ENCODE data around the gene DNAJB8. TPM values are rescaled to one million over a fixed set of nuclear protein-coding genes. Genes with fewer than 3 reads are reported as not detected.

Gene DNAJB8
- total RNA-seq, 1 donor from 2014 or later, result not detected

DNA sequence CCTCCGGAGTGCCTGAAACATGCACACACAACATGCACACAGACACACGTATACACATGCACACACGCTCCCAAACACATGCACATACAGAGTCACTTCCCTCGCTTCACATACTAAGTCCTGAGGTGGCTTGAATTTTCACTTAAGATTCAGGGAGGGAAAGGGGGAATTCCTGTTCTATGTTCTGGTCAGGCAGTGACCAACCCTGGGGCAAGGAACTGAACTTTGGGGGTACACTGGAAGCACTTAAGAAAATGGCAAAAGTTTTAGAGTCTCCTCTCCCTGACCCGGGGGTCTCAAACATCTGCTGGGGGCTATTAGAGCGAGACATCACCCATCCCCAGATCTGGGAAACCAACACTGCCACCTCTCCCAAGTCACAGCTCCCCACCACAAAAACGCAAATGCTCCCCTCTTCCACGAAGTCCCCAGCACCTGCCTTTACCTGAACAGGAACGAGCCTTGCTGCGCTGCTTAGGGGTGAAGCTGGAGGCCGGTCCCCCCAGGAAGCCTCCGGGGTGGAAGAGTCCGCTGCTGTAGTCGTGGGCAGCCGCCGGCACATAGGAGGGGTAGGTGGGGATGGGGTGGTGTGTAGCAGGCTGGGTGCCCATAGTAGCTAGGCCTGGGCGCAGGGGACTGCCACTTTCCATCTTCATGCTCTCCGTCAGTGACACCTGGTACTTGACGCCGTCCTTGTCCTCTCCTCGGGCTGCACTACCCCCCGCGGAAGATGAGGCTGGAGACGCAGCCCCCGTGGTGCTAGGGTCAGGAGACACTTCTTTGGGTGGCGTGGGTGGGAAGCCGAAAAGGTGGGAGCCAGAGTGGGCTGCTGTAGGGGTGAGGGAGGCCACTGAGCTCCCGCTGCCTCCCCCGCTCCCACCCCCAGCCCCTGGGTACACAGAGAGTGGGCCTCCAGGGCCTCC lies 18.9 kb upstream of the DNAJB8 start:
- intact Hi-C loops (cut with micrococcal nuclease), result loop anchor here (2.0 kb wide), 1 partner anchor 409 kb away; no protein-coding TSS in a partner anchor

DNA sequence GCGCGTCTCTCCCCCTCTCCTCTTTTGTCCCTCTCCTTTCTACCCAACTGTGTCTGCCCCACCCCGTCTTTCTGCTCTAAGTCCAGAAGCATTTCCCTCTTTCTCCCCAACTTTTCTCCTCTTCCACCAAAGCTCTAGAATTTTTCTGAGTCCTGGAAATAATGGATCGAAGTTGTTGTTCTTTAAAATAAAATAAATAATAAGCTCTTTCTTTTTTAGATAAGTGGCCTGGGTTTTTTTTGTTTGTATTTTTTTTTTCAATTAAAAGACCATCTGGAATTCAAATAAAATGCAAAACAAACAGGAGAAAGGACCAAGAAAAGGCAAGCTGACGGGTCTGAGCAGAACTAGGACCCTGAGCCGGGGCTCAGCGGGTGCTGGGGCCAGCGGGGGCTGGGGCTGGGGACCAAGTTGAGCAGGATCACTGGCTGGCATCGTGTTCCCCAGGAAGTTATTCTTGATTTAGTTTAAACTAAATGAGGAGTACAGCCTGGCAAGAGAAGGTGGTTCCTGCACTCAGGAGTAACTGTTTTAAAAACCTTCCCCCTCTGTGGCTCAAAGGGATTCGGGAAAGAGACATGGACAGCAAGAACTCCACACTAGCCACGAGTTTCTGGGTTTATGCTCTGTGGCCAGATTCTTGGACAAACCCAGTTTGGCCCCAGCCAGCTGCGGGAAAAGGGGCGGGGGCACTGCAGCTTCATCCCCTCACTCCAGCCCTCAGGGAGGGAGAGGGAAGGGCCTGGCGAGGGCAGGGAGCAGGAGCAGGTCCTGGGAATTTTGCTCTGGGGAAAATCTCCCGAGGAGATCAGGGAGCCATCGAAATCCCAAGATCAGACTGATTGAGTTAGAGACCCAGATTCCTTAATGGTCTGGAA lies 18.0 kb upstream of the DNAJB8 start:
- intact Hi-C loops (cut with micrococcal nuclease), result no loop called here

DNA sequence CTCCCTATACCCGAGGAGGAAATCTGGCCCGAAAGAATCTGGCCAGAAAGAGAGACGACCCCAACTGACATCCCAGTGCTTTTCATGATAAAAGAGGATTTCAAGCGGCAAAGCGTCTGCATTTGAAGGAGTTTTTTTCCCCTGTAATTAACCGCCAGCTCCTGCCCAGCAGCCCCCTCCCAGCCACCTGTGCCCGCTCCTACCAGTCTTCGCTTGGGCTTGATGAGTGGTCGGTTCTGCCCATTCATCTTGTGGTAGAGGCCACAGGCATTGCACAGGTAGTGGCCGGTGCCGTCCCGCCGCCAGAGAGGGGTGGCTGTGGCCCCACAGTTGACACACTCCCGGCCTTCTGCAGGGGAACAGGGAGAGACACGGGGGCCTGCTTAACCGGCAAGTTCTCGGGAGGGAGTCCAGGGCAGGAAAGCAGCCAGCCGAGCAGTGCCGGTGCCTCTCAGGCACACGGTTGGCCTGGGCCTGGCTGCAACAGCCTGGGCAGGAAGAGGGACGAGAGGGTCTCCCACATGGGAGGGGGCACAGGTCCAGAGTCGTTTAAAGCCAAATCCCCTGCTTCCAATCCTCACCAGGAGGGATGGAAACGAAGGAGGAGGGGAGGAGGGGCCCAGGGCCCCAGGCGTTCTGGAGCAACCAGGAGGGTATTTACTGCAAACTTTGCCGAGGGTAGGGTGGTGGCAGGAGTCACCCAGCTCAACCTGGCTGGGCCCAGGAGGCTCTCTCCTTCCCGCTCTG lies 17.1 kb upstream of the DNAJB8 start:
- intact Hi-C loops (cut with micrococcal nuclease), result no loop called here

DNA sequence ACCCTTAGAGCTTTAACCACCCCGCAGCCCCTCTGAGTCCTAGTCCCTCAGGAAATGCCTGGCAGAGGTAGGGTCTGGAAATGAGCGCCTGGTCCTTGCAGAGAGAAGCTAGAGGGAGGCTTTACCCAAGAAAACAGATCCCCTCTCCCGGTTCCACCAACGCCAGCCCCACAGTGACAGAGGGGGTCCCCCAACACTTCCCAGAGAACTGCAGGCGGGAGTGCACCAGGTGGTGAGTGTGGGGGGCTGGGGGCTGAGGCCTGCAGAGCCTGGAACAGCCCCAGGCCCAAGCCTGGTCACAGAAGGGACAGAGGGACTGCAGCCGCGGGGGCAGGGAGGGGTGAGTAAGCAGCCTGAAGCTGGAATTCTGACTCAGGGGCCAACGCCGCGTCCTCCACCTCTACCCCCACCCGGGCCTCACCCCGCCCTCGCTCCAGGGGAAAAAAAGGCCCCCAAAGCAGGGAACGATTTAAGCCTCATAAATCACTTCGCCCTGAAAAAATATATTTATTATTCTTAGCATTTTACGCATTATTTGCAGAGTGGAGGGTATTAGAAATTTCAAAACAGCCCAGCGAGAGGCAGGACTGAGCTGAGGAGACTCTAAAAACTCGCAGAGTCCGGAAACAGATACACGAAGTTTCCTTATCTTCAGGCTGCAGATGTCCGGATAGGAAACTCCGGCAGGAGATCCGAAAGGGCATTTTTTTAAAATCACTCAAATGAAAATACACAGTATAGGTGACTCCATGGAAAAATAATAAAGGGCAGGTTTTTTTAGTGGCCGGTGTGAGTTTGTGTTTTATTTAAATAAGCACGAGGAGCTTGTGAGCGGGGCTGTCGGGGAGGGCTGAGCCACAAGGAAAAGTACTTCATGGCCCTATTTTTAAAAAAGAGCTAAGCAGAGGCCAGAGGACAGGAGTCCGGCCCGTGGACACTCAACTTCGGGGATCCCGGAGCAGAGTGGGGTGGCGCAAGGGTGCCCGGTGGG lies 16.3 kb upstream of the DNAJB8 start:
- intact Hi-C loops (cut with micrococcal nuclease), result no loop called here

DNA sequence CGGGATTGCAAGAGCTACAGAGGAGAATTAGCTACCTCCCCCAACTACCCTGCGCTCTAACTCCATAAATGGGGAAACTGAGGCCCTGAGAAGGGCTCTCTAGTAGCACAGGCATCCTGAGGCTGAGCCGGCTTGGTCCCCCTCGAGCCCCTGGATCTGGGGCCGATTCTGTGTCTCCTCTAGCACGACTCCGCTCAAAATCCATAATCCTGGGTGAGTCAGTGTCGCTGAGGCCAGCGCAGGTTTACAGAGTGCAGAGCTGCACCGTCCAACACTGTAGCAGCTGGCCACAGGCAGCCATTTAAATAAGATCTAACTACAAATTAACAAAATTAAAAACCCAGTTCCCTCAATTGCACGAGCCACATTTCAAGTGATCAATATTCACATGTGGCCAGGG lies 15.5 kb upstream of the DNAJB8 start:
- intact Hi-C loops (cut with micrococcal nuclease), result no loop called here

DNA sequence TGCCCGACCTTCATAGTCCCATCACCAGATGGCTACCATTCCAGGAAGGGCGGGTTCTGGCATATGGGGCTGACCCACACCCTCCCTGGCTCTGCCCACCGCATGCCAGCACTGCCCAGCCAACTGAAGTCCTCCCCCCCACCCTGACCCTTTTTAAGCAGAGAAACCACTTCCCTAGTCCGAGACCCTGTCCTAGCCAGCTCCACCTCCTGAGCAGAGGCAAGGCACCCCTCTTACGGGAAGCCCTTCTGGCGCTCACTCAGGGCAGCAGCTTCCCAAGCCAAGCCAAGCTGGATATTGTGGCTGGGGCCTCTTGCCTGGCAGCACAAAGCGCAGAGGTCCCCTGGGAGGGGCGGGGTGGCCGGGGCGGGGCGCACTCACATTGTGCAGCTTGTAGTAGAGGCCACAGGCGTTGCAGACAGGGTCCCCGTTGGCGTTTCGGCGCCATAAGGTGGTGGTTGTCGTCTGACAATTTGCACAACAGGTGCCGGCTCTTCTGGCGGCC lies 14.8 kb upstream of the DNAJB8 start:
- intact Hi-C loops (cut with micrococcal nuclease), result no loop called here

DNA sequence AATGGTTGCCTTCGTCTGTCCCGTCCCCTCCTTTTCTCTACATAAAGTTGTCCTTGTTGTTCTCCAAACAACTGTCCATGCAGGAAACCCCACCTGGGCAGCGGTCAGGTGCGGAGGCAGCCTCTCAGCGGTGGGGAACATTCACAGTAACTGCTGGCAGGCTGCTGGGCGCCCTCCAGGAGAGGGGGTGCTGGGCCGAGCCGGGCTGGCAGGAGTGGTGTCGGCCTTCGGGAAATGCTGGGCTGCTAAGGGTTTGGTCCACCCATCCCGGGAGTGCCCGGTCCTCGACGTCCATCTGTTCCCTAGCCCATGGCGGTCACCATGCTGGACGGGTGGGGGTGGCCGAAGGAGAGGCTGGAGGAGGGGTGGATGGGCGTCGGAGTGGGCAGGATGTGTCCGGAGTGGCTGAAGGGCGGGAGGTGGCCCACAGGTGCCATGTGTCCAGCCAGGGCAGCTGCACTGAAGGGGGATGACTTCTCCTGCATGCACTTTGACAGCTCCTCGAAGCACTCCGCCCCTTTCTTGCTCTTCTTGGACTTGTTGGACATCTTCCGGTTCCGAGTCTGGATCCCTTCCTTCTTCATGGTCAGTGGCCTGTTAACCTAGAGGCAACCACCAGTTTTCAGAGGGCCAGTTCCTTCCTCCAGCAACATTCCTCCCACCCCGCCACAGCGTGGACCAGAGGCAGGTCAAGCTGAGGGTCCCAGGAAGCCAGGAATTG lies 14.2 kb upstream of the DNAJB8 start:
- intact Hi-C loops (cut with micrococcal nuclease), result no loop called here

DNA sequence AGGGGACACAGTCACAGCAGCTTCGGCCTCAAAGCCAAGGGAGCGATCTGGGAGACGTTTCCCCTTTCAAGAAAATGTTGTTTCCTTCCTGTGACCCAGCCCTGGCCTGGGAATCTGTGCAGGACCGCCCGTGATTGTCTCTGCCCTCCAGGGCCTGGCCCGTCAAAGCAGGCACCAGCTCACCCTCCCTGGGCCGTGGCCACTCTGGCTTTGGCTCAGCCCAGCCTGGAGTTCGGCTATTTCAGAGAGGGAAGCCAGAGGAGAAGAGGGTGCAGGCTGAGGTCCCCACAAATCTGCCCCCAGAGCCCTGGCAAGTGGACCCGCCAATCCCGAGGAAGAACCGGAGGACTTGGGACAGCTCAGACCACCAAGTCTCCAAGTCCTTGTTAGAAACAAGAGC lies 13.6 kb upstream of the DNAJB8 start:
- intact Hi-C loops (cut with micrococcal nuclease), result no loop called here

DNA sequence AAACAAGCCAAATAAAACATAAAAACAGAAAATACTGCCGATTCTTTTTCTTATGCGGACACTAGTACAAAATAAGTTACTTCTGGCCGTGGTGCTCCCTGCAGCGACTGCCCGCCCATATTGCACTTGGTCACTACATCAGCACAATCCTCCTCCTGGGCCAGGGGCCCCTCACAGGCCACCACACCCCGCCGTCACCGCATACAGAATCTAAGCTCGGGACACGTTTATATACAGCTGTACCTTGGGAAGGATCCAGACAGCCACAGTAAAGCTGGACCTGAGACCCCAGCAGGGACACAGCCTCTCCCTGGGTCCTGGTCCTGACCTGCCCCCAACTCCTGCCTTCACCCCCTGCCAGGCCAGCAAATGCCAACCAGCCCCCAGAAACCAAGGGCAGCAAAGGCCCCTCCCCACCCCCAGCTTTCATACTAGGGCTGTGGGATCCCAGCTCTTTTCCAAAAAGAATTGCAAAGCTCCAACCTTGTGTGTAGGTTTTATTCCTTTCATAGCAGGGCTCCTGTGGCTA lies 12.9 kb upstream of the DNAJB8 start:
- intact Hi-C loops (cut with micrococcal nuclease), result no loop called here

DNA sequence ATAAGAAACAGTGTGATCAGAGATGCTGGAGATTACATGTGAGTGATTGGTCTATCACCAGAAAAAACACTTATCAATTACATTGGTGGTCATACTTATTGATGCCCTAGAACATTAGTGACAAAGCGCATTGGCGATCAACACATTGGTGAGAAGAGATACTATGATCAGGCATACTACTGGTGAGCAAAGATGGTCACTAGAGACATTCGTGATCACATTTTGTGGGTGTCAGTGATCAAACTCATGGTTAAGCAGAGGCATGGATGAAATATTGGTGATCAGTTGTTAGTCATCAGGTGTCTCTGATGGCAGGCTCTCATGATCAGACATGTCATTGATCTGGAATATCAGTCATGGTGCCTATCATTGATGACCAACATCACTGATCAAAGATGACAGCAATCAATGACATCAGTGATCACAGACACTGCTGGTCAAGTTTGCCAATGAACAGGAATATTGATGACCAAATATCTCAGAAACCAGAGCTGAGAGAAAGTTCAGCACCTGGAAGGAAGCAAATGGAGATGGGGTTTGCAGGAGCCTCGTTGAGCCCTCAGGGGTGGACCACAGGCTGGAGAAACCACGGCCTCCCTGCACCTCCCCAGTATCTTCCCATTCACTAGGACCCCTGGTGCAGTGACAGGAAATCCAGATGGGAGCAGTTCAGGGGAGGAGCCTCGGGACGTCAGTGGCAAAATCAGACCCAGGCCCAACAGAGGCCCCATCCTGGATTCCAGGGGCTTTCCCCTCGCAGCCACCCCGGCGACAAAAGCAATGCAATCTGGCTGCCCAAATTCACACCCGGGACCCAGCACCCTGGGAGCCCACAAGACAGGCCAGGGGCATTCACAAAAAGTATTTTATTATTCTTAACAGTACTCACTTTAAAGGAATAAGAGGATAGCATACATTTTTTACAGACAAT lies 12.2 kb upstream of the DNAJB8 start:
- intact Hi-C loops (cut with micrococcal nuclease), result no loop called here

DNA sequence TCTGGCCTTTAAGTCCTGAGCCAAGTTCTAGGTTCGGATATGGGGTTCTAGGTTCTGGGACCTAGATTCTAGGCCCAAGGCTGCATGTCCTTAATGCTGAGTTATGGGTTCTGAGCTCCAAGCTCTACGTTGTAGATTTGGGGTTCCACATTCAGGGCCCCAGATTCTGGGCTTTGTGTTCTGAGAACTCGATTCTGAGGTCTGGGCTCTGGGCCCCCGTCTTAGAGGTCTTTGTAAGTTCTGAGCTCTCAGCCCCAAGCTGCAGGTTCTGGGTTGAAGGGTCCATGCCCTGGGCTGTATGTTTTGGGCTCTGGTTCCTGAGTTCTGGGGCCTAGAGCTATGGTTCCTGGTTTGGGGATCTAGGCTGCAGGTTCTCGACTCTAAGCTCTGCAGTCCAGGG lies 10.0 kb upstream of the DNAJB8 start:
- intact Hi-C loops (cut with micrococcal nuclease), result no loop called here

DNA sequence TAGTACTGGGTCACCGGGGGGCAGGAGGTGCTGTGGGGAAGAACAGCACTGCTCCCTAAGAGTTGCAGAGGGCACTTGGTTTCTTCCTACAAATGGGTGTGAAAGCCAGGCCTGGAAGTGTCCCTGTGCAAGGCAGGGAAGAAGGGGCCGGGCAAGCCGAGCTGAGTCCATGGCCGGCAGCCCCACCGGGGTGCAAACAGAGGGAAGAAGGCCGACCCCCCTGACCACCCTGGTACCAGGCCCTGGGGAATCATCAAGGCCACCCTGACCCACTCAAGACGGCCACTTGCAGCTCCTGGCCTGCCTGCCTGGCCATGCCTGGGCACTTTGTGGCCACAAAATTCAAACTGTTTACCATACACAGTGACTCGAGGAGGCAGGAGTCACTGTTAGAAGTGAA lies 8.7 kb upstream of the DNAJB8 start:
- intact Hi-C loops (cut with micrococcal nuclease), result no loop called here

DNA sequence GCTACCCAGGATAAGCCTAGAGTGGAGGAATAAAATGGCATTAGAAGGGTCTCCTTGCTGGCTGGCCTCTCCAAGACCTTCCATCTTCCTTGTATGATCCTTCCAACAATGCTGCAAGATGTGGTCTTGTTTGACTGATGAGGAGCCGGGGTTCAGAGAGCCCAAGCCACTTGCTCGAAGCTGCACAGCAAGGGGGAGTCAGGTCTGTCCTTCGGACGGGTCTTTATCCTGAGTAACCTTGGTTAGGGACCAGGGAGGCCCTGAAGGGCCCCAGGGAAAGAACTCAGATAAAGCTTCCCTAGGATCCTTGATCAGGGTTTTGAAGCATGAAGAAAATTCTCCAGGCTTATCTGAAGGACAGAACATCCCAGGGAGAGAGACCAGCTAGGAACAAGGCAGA lies 7.0 kb upstream of the DNAJB8 start:
- intact Hi-C loops (cut with micrococcal nuclease), result no loop called here

DNA sequence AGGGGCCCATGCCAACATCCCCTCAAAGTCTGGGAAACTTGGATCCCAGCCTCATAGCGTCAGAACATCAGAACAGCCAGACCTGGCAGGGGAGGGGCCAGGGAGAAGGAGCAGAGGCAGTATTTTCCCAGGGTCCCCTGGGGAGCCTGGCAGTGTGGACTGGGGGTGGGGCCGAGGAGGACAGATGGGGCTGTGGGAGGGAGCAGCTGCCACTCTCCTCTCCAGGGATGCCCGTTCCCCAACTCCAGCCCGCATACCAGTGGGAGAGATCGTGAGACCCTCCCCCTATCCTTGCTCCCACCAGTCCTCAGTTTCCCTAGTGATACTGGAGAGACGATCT lies 6.5 kb upstream of the DNAJB8 start:
- intact Hi-C loops (cut with micrococcal nuclease), result no loop called here

DNA sequence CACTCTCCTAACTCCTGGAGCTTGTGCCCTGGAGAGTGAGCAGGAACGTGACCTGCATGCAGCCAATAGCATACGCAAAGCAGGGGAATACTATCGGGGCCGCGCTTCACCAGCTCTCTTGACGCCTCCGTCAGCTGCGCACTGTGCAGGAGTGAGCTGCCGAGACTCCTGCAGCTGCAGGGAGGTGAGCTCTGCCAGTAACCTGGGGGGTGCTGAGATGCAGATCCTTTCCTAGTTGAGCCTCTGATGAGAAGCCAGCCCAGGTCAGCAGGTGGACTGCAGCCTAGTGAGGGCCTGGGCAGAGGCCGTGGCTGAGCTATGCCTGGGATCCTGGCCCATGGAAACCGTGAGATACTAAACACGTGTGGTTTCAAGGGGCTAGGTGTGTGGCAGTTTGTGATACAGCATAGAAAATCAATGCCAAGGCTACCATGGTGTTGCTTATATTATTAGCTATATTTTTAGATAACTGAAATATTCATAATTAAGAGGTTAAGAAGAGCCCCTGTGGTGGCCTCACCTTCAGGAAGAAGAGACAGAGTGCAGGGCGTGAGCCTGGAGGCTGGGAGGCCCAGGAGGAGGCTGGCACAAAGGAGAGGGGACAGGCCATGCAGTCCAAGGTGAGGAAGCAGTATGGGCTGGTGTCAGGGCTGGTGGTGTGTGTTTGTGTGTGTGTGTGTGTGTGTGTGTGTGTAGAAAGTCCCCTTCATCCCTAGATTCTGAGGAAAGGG lies 5.9 kb upstream of the DNAJB8 start:
- intact Hi-C loops (cut with micrococcal nuclease), result no loop called here

DNA sequence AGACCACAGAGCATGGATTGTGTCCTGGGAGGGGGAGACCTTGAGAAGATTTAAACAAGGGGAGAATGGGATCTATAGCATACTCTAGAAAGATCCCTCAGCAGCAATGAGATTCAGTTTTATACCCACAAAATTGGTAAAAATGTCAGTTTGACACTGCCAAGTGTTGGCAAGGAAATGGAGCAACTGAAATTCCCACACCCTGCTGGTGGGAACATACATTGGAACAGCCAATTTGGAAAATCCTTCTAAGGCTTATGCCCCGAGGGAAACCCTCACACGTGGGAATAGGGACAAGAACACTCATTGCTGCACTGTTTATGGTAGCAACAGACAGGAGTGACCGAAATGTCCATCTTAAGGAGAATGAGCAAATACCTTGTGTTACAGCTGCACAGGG lies 5.0 kb upstream of the DNAJB8 start:
- intact Hi-C loops (cut with micrococcal nuclease), result no loop called here

DNA sequence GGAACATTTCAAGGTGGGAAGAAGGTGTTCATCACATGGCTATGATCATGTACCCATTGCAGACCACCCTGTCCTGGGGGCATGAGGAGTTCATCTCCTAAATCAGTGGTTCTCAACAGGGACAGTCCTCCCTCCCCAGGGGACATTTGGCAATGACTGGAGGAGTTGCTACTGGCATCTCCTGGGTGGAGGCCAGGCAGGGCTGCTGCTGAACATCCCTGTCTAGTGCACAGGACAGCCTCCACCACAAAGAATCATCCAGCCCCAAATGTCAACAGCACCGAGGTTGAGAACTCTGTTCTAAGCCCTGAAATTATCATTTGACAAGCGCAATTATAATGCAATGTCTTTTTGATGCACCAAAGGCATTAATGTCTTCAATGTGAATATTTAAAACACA lies 4.4 kb upstream of the DNAJB8 start:
- intact Hi-C loops (cut with micrococcal nuclease), result no loop called here
